Suprapubic skin (tissue), 4 donors: Measurements from ENCODE around the gene KMT2C. TPM values are rescaled to one million over a fixed set of nuclear protein-coding genes. Genes with fewer than 3 reads are reported as not detected.
"Not testable (repeated sequence)": the region's sequence is repeated elsewhere in the genome, so short reads cannot be mapped to it uniquely, and the experiment has no call there.

Source experiments
- DNase-seq, 2 donors: peaks; one replicate each; pipeline ENCODE4 v3.0.0-alpha.2; 2019; ENCODE audit warnings: low spot score in 2 of 2
- H3K27ac ChIP-seq: fragments of 200-600 bp; sonication (generic); one replicate; pipeline ENCODE4 v1.5.1; 2019
- H3K27me3 ChIP-seq: fragments of 200-600 bp; sonication (generic); one replicate; pipeline ENCODE4 v1.5.1; 2019
- H3K36me3 ChIP-seq: fragments of 200-600 bp; sonication (generic); one replicate; pipeline ENCODE4 v1.5.1; 2019
- H3K4me1 ChIP-seq: fragments of 200-600 bp; sonication (generic); one replicate; pipeline ENCODE4 v1.5.1; 2019
- H3K4me3 ChIP-seq: fragments of 200-600 bp; sonication (generic); one replicate; pipeline ENCODE4 v1.5.1; 2019; ENCODE audit warnings: mild to moderate bottlenecking
- H3K9me3 ChIP-seq: fragments of 200-600 bp; sonication (generic); one replicate; pipeline ENCODE4 v1.5.1; 2019
- CTCF ChIP-seq, 2 donors: fragments of 200-600 bp in 1 of 2; fragments of 450-650 bp in 1 of 2; sonication (generic) in 1 of 2; IDR thresholded peaks; one replicate each; pipeline ENCODE4 v1.5.1; 2016 to 2019; ENCODE audit warnings: antibody characterized with exemption in 2 of 2, mild to moderate bottlenecking in 1 of 2, moderate library complexity in 1 of 2
- EP300 ChIP-seq: sonication (generic); formaldehyde crosslinking; IDR thresholded peaks from one replicate; pipeline ENCODE4 v1.6.1; 2017; ENCODE audit warnings: antibody characterized with exemption
- POLR2A ChIP-seq, 2 donors: fragments of 450-650 bp; IDR thresholded peaks; one replicate each; pipeline ENCODE4 v1.6.1; 2017; ENCODE audit warnings: antibody characterized with exemption in 2 of 2, mild to moderate bottlenecking in 2 of 2, moderate library complexity in 2 of 2
- POLR2AphosphoS5 ChIP-seq, 3 donors: sonication (generic); formaldehyde crosslinking; IDR thresholded peaks; one replicate each; pipeline ENCODE4 v1.6.1; 2017; ENCODE audit warnings: antibody characterized with exemption in 3 of 3
- WGBS: methylation state at CpG from one replicate; pipeline ENCODE4 v1.1.5; 2018; 5-methylcytosine and 5-hydroxymethylcytosine counted together
- total RNA-seq, 4 donors: library from RNA; depleted of rRNA; stranded (reverse); fragments of >200 nt; gene quantifications; one replicate each; pipeline ENCODE4 v1.1.0, GENCODE V29; 2016

KMT2C gene
- total RNA-seq, 4 donors from 2014 or later: 61.2 to 144 (median 93.3) TPM

DNA sequence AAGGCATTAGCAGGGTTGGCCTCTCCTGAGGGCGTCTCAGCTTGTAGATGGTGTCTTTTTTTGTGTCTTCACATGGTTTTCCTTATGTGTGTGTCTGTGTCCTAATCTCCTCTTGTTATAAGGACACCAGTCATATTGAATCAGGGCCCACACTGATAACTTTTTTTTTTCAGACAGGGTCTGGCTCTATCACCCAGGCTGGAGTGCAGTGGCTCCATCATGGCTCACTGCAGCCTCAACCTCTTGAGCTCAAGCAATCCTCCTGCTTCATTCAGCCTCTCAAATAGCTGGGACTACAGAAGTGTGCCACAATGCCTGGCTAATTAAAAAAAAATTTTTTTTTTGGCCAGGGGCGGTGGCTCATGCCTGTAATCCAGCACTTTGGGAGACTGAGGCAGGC is 41.3 kb upstream of the KMT2C start:
- 94% methylated on average over 2 of the region's 2 CpGs for WGBS

DNA sequence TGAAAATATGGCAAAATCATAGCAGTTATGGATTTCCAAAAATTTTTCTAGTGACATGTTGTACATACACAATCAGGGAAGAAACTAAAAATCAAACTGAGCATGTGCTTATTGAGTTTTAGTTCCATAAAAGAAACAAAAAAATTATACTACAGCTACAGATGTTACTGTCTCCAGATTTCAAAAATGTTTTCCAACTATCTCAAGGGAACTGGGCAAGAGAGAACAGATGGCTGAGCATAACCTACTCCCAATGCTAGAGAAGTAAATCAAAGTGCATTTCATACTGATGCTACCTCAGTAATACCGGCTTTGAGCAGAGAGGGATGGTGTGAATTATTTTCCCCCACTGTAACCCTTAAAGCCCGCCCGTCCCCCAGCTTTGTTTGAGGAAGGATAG is 40.7 kb upstream of the KMT2C start:
- Histone ChIP-seq H3K36me3 (no peaks in the 10 kb centered on the region), H3K27me3 (no peaks in the 10 kb centered on the region), H3K9me3 (no peaks in the 10 kb centered on the region), H3K27ac (no peak overlapping the region), H3K4me3 (no peak overlapping the region), H3K4me1 (no peaks in the 10 kb centered on the region)
- 48% methylated on average over 3 of the region's 3 CpGs for WGBS
- no peak for DNase-seq
- no peak for TF ChIP-seq POLR2A (IDR thresholded peaks at IDR 0.05)
- no peak for TF ChIP-seq POLR2AphosphoS5 (IDR thresholded peaks at IDR 0.05)
- no peak for TF ChIP-seq CTCF (IDR thresholded peaks at IDR 0.05)
- no peak for TF ChIP-seq EP300

More for the DNA sequence above, 41.3 kb upstream of the KMT2C start:
- DNase-seq: no peak
- H3K27ac ChIP-seq: no peak overlapping the region
- no peak for TF ChIP-seq EP300
- TF ChIP-seq CTCF (IDR thresholded peaks at IDR 0.05): no peak
- no peak for TF ChIP-seq POLR2A (IDR thresholded peaks at IDR 0.05)
- no peak for TF ChIP-seq POLR2AphosphoS5 (IDR thresholded peaks at IDR 0.05)
- no peaks in the 10 kb centered on the region for H3K9me3 ChIP-seq
- H3K4me3 ChIP-seq: no peak overlapping the region
- no peaks in the 10 kb centered on the region for H3K4me1 ChIP-seq
- no peaks in the 10 kb centered on the region for H3K36me3 ChIP-seq
- no peaks in the 10 kb centered on the region for H3K27me3 ChIP-seq

DNA sequence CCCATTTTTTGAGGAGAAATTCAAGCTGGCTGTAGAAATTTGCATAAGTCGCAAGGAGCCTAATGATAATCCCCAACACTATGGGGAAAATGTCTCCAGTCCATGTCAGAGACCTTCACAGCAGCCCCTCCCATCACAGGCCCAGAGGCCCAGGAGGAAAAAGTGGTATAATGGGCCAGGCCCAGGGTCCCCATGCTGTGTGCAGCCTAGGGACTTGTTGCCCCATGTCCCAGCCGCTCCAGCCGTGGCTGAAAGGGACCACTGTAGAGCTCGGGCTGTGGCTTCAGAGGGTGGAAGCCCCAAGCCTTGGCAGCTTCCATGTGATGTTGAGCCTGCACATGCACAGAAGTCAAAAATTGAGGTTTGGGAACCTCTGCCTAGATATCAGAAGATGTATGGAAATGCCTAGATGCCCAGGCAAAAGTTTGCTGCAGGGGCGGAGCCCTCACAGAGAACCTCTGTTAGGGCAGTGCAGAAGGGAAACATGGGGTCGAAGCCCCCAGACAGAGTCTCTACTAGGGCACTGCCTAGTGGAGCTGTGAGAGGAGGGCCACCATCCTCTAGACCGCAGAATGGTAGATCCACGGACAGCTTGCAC is 35.3 kb upstream of the KMT2C start:
- H3K36me3 ChIP-seq, DNase-seq, H3K27me3 ChIP-seq, H3K4me1 ChIP-seq, H3K27ac ChIP-seq, H3K4me3 ChIP-seq, H3K9me3 ChIP-seq: not testable (repeated sequence)
- WGBS: 95% methylated on average over 6 of the region's 8 CpGs

GRCh38 chr7:152470251-152471022 is 34.6 kb upstream of the KMT2C start:
- H3K9me3 ChIP-seq, H3K36me3 ChIP-seq, H3K27ac ChIP-seq, H3K27me3 ChIP-seq, H3K4me3 ChIP-seq, DNase-seq, H3K4me1 ChIP-seq: not testable (repeated sequence)
- 56% methylated on average over 7 of the region's 7 CpGs for WGBS

GRCh38 chr7:152469576-152469975 is 33.8 kb upstream of the KMT2C start:
- 85% methylated on average over 7 of the region's 7 CpGs for WGBS
- not testable (repeated sequence) for DNase-seq, H3K36me3 ChIP-seq, H3K27me3 ChIP-seq, H3K9me3 ChIP-seq, H3K4me3 ChIP-seq, H3K27ac ChIP-seq
- peaks cover 13% of the 10 kb centered on the region for H3K4me1 ChIP-seq

DNA sequence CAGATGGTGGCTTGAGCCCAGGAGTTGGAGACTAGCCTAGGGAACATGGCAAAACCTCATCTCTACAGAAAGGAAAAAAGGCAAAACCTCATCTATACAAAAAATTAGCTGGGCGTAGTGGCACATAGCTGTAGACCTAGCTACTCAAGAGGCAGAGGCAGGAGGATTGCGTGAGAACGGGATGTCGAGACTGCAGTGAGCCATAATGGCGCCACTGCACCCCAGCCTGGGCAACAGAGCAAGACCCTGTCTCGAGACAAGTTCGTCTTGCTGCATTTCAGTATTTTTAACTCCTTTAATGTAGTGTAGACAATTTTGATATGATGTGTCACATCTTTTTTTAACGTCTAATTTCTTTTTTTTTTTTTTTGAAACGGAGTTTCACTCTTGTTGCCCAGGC is 31.4 kb upstream of the KMT2C start:
- Histone ChIP-seq H3K36me3 (no peaks in the 10 kb centered on the region), H3K27me3 (no peaks in the 10 kb centered on the region), H3K27ac (no peak overlapping the region), H3K9me3 (no peaks in the 10 kb centered on the region), H3K4me3 (no peak overlapping the region), H3K4me1 (peaks cover 17% of the 10 kb centered on the region)
- TF ChIP-seq POLR2A (IDR thresholded peaks at IDR 0.05): no peak
- DNase-seq: no peak
- WGBS: 92% methylated on average over 9 of the region's 9 CpGs

GRCh38 chr7:152465119-152465387 is 29.2 kb upstream of the KMT2C start:
- Histone ChIP-seq H3K4me1 (peaks cover 14% of the 10 kb centered on the region), H3K27me3 (no peaks in the 10 kb centered on the region), H3K27ac (peak overlapping the region; percentile 99), H3K9me3 (no peaks in the 10 kb centered on the region), H3K4me3 (peak overlapping the region; percentile 80), H3K36me3 (no peaks in the 10 kb centered on the region)
- DNase-seq: no peak
- WGBS: 36% methylated on average over 4 of the region's 4 CpGs
- no peak for TF ChIP-seq CTCF (IDR thresholded peaks at IDR 0.05)
- no peak for TF ChIP-seq EP300
- TF ChIP-seq POLR2A (IDR thresholded peaks at IDR 0.05): no peak
- no peak for TF ChIP-seq POLR2AphosphoS5 (IDR thresholded peaks at IDR 0.05)
